Measurements from ENCODE around the gene ZNF438. TPM values are rescaled to one million over a fixed set of nuclear protein-coding genes. Genes with fewer than 3 reads are reported as not detected.
"Not testable (repeated sequence)": the region's sequence is repeated elsewhere in the genome, so short reads cannot be mapped to it uniquely, and the experiment has no call there.

The ZNF438 gene
- total and polyA plus RNA-seq, 2 donors (not counting 1 experiment from before 2014, with no cell fraction given) = 4.7 to 6.6 TPM

- TF ChIP-seq CTCF (conservative IDR thresholded peaks at IDR 0.05 in 1 of 2, IDR thresholded peaks at IDR 0.05 in 1 of 2; ENCODE audit: low read depth in 1 of 2, low read length in 2 of 2) (no peak), EZH2 (IDR thresholded peaks at IDR 0.05; ENCODE audit: low read length, missing control alignments) (no peak)
- Histone ChIP-seq H3K79me2 (ENCODE audit: control insufficient read depth, insufficient read depth, low read length) (no peaks in the 10 kb centered on the region), H3K4me1 (ENCODE audit: control insufficient read depth, extremely low read depth, insufficient read depth, low read length) (peaks cover 17% of the 10 kb centered on the region), H3K27me3 (ENCODE audit: control insufficient read depth, insufficient read depth, low read length) (no peaks in the 10 kb centered on the region), H3K9ac (ENCODE audit: insufficient read depth, low read length) (no peak overlapping the region), H4K20me1 (ENCODE audit: control insufficient read depth, extremely low read depth, insufficient read depth, low read length) (no peaks in the 10 kb centered on the region), H3K4me3 (replicated peaks in 1 of 4; ENCODE audit: control extremely low read depth in 1 of 4, insufficient read depth in 1 of 4, low read depth in 3 of 4, low read length in 4 of 4) (no peak overlapping the region), H3K9me3 (ENCODE audit: control insufficient read depth, insufficient read depth, low read depth, low read length) (no peaks in the 10 kb centered on the region), H3K36me3 (ENCODE audit: control insufficient read depth, insufficient read depth, low read length) (no peaks in the 10 kb centered on the region), H2AFZ (ENCODE audit: low read length) (no peak overlapping the region), H3K4me2 (ENCODE audit: extremely low read depth, insufficient read depth, low read length) (peak overlapping the region; percentile 9), H3K27ac (ENCODE audit: insufficient read depth, low read length) (no peak overlapping the region)
- DNase-seq (ENCODE audit: low read depth in 2 of 2) = no peak
These were observed 228.6 kb downstream of the ZNF438 start for GRCh38 chr10:30803058-30803457.

- no peak overlapping the region for H3K4me2 ChIP-seq (ENCODE audit: extremely low read depth, insufficient read depth, low read length)
- no peaks in the 10 kb centered on the region for H3K27me3 ChIP-seq (ENCODE audit: control insufficient read depth, insufficient read depth, low read length)
- TF ChIP-seq CTCF (conservative IDR thresholded peaks at IDR 0.05 in 1 of 2, IDR thresholded peaks at IDR 0.05 in 1 of 2; ENCODE audit: low read depth in 1 of 2, low read length in 2 of 2) = no peak
- no peak for TF ChIP-seq EZH2 (IDR thresholded peaks at IDR 0.05; ENCODE audit: low read length, missing control alignments)
- no peaks in the 10 kb centered on the region for H3K36me3 ChIP-seq (ENCODE audit: control insufficient read depth, insufficient read depth, low read length)
- no peaks in the 10 kb centered on the region for H3K79me2 ChIP-seq (ENCODE audit: control insufficient read depth, insufficient read depth, low read length)
- no peak overlapping the region for H3K9ac ChIP-seq (ENCODE audit: insufficient read depth, low read length)
- H3K27ac ChIP-seq (ENCODE audit: insufficient read depth, low read length) = no peak overlapping the region
- H4K20me1 ChIP-seq (ENCODE audit: control insufficient read depth, extremely low read depth, insufficient read depth, low read length) = no peaks in the 10 kb centered on the region
- H3K9me3 ChIP-seq (ENCODE audit: control insufficient read depth, insufficient read depth, low read depth, low read length) = no peaks in the 10 kb centered on the region
- no peak overlapping the region for H2AFZ ChIP-seq (ENCODE audit: low read length)
- H3K4me1 ChIP-seq (ENCODE audit: control insufficient read depth, extremely low read depth, insufficient read depth, low read length) = peaks cover 17% of the 10 kb centered on the region
- H3K4me3 ChIP-seq (replicated peaks in 1 of 4; ENCODE audit: control extremely low read depth in 1 of 4, insufficient read depth in 1 of 4, low read depth in 3 of 4, low read length in 4 of 4) = no peak overlapping the region
- no peak for DNase-seq (ENCODE audit: low read depth in 2 of 2)
These were observed 231.3 kb downstream of the ZNF438 start for GRCh38 chr10:30800368-30800767.

- H3K4me3 ChIP-seq (replicated peaks in 1 of 4; ENCODE audit: control extremely low read depth in 1 of 4, insufficient read depth in 1 of 4, low read depth in 3 of 4, low read length in 4 of 4) = no peak overlapping the region
- peaks cover 5% of the 10 kb centered on the region for H3K4me1 ChIP-seq (ENCODE audit: control insufficient read depth, extremely low read depth, insufficient read depth, low read length)
- no peaks in the 10 kb centered on the region for H3K36me3 ChIP-seq (ENCODE audit: control insufficient read depth, insufficient read depth, low read length)
- no peaks in the 10 kb centered on the region for H3K9me3 ChIP-seq (ENCODE audit: control insufficient read depth, insufficient read depth, low read depth, low read length)
- no peaks in the 10 kb centered on the region for H3K27me3 ChIP-seq (ENCODE audit: control insufficient read depth, insufficient read depth, low read length)
- H3K4me2 ChIP-seq (ENCODE audit: extremely low read depth, insufficient read depth, low read length) = no peak overlapping the region
- no peaks in the 10 kb centered on the region for H4K20me1 ChIP-seq (ENCODE audit: control insufficient read depth, extremely low read depth, insufficient read depth, low read length)
- no peak for DNase-seq (ENCODE audit: low read depth in 2 of 2)
- no peak overlapping the region for H3K27ac ChIP-seq (ENCODE audit: insufficient read depth, low read length)
- H3K79me2 ChIP-seq (ENCODE audit: control insufficient read depth, insufficient read depth, low read length) = no peaks in the 10 kb centered on the region
- no peak overlapping the region for H3K9ac ChIP-seq (ENCODE audit: insufficient read depth, low read length)
- no peak overlapping the region for H2AFZ ChIP-seq (ENCODE audit: low read length)
- TF ChIP-seq EZH2 (IDR thresholded peaks at IDR 0.05; ENCODE audit: low read length, missing control alignments) (no peak), CTCF (conservative IDR thresholded peaks at IDR 0.05 in 1 of 2, IDR thresholded peaks at IDR 0.05 in 1 of 2; ENCODE audit: low read depth in 1 of 2, low read length in 2 of 2) (no peak)
These were observed 232.9 kb downstream of the ZNF438 start for GRCh38 chr10:30798646-30799185.

- H3K4me1 ChIP-seq (ENCODE audit: control insufficient read depth, extremely low read depth, insufficient read depth, low read length); H3K27me3 ChIP-seq (ENCODE audit: control insufficient read depth, insufficient read depth, low read length); H3K9ac ChIP-seq (ENCODE audit: insufficient read depth, low read length); DNase-seq (ENCODE audit: low read depth in 2 of 2); H3K27ac ChIP-seq (ENCODE audit: insufficient read depth, low read length); H3K36me3 ChIP-seq (ENCODE audit: control insufficient read depth, insufficient read depth, low read length); H2AFZ ChIP-seq (ENCODE audit: low read length); H4K20me1 ChIP-seq (ENCODE audit: control insufficient read depth, extremely low read depth, insufficient read depth, low read length); H3K4me2 ChIP-seq (ENCODE audit: extremely low read depth, insufficient read depth, low read length); H3K79me2 ChIP-seq (ENCODE audit: control insufficient read depth, insufficient read depth, low read length); H3K9me3 ChIP-seq (ENCODE audit: control insufficient read depth, insufficient read depth, low read depth, low read length); H3K4me3 ChIP-seq (replicated peaks in 1 of 4; ENCODE audit: control extremely low read depth in 1 of 4, insufficient read depth in 1 of 4, low read depth in 3 of 4, low read length in 4 of 4): not testable (repeated sequence)
These were observed 236.6 kb downstream of the ZNF438 start for GRCh38 chr10:30795024-30795423.
